Hippocampal formation (tissue), 2 donors: Measurements from ENCODE around the gene ATXN7L3.
A peak's percentile ranks its signal among the peaks of the same experiment; 100 is the strongest.

Source experiments
- DNase-seq, 2 donors: peaks; one replicate each; lab custom pipeline; 2025; lab: John Stamatoyannopoulos, UW

Gene ATXN7L3

GRCh38 chr17:44200478-44201155, 933 bp upstream of the ATXN7L3 start:
- no peak for DNase-seq

- no peak for DNase-seq
Observed at GRCh38 chr17:44198721-44199552, 747 bp downstream of the ATXN7L3 start.

DNA sequence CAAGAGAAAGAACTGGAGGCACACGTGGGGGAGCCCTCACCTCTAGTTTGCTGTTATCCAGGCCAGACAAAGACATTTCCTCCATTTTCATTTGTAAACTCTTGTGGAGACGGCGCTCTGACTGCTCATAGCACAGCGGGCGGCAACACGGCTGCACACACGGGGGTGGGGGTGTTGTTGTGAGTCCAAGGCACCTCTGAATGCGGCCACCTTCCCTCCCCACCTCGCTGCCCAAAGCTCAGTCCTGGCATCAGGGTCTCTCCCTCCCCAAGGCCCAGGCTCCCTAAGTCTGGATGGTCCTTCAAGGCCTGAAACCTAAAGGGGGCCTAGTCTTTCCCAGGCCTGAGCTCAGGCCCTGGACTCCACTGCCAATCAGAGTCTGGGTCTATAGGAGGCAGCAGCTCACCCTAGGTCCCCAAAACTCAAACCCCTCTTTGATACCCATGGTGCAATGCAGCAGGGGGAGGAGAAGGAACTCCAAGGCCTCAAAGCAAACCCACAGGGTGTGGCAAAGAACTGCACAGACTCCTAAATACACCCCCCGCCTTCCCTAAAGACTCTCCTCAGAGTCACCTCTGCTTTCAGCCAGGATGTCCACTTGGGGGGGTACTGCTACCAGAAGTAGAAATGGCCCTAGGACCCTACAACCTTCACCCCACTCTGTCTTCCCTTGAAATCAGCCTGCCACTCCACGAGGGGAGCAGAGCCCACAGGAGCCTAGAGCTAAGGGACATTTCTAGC, 1.5 kb downstream of the ATXN7L3 start:
- DNase-seq, result no peak

- no peak for DNase-seq
Observed at GRCh38 chr17:44197107-44197506, 2.6 kb downstream of the ATXN7L3 start.

DNA sequence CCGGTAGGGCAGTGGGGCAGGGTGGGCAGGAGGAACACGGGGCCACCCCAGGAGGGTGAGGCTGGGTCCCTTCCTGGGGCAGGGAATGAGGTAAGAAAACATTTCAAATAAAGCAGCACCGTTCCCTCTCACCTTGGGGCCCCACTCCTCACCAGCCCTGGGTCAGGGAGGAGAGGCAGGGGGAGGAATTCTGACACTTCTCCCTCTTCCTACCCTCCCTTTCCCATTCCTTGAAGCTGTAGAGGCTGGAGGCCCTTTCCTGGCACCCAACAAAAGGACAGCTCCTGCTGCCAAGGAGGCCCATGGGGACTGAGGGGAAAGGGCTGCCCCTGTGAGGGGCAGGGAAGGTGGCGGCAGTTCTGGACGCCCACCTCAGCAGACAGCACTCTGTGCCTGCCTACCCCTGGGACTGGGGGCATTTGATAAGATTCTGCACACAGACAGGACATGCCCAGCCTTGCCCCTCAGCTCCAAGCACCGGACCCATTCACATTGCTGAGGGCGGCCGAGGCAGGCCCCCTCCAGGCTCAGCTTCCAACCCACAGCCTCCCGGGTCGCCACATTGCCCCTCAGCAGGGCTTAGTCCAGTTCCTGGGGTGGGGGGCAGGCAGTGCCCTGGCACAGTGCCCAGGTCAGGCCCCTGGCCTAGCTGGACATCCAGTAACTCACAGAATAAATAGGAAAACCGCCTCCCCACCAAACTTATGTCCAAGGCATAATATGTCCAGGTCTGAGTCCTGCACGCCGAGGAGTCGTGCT, 6.2 kb downstream of the ATXN7L3 start:
- no peak for DNase-seq

DNA sequence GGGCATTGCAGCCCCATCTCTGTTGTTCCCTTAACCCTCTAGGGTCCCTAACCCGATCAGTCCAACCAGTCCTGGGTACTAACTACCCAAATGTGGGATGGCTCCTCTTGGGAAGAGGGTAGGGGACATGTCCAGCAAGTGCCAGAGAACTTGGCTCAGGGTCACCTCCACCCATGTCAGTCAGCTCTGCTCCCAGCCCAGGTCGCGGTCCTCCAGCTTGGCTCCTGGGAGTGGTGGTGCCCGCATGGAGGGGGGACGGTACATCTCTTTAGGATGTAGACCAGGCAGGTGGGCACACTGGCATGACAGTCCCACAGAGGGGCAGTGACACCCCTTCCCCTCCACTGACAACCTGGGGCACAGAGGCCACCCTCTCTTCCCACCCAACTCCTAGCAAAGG, 6.9 kb downstream of the ATXN7L3 start:
- DNase-seq, result no peak

- DNase-seq, result no peak
Observed at GRCh38 chr17:44191941-44192496, 7.7 kb downstream of the ATXN7L3 start.

DNA sequence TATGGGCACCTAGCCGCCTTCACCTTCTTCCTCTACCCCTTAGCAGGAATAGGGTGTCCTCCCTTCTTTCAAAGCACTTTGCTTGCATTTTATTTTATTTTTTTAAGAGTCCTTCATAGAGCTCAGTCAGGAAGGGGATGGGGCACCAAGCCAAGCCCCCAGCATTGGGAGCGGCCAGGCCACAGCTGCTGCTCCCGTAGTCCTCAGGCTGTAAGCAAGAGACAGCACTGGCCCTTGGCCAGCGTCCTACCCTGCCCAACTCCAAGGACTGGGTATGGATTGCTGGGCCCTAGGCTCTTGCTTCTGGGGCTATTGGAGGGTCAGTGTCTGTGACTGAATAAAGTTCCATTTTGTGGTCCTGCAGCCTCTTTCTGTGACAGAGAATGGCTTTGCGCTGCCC, 8.3 kb downstream of the ATXN7L3 start:
- DNase-seq, result no peak

- no peak for DNase-seq
Observed at GRCh38 chr17:44190481-44190880, 9.2 kb downstream of the ATXN7L3 start.

DNA sequence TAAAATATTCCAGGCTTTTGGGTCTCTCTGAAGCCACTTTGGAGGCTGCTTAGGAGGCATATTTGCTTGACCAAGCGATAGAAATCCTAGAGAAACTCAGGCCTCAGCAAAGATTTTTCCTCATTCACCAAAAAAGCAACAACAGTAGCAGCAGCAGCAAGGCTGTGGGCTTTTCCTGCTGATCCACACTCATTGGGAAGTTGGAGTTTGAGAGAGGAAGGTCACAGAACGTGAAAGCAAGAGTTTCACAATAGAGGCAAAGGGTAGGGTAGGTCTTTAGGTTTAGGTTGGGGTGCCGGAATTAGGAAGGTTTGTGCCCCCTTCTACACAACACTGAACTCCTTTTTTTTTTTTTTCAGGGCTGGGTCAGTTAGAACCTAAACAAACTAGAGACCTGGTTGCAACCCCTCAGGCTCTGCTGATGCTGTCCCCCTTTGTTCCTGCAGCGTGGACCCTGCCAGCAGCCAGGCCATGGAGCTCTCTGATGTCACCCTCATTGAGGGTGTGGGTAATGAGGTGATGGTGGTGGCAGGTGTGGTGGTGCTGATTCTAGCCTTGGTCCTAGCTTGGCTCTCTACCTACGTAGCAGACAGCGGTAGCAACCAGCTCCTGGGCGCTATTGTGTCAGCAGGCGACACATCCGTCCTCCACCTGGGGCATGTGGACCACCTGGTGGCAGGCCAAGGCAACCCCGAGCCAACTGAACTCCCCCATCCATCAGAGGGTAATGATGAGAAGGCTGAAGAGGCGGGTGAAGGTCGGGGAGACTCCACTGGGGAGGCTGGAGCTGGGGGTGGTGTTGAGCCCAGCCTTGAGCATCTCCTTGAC, 10.9 kb downstream of the ATXN7L3 start:
- DNase-seq, result no peak

GRCh38 chr17:44187131-44187899, 12.4 kb downstream of the ATXN7L3 start:
- DNase-seq, result peak in 1 of 2 donors; percentile 86

- peak; percentile 98 to 100 for DNase-seq
Observed at GRCh38 chr17:44186307-44187130, 13.2 kb downstream of the ATXN7L3 start, which contains the start of gene TMUB2. Gene TMUB2, plus strand, starts transcription at chr17:44186972. Its CDS starts 737 bp downstream, at chr17:44187709.

DNA sequence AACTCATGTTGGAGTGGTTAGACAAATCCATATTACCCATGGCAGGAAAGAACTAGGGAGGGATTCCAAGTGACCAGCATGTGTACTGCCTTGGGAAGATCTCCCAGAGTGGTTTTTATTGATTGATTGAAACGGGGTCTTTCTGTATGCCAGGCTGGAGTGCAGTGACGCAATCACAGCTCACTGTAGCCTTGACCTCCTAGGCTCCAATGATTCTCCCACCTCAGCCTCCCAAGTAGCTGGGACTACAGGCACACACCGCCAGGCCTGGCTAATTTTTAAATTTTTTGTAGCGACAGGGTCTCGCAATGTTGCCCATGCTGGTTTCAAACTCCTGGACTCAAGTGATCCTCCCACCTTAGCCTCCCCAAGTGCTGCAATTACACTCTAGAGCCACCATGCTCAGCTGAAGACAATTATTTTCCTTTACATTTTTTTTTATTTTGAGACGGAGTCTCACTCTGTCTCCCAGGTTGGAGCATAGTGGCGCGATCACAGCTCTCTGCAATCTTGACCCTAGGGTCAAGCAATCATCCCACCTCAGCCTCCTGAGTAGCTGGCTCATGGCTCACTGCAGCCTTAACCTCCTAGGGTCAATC, 15.4 kb downstream of the ATXN7L3 start:
- no peak for DNase-seq

GRCh38 chr17:44183024-44183423, 16.7 kb downstream of the ATXN7L3 start:
- no peak for DNase-seq

DNA sequence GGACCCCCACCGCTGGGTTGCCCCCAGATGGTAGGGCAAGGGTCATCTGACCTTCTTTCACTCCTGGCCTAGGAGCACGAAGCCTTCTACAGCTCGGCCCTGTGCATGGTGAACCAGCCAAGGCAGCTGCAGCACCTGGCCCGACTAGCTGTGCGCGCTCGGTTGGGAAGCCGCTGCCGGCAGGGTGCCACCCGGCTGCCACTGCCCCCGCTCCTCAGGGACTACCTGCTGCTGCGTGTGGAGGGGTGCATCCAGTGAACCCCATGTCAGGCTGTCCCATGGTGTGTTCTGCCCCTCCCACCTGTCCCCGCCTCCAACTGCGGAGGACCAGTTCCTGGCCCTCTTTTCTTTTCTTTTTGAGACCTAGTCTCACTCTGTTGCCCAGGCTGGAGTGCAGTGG, 21.6 kb downstream of the ATXN7L3 start:
- DNase-seq, result no peak

GRCh38 chr17:44177640-44178039, 22.0 kb downstream of the ATXN7L3 start:
- DNase-seq, result no peak

DNA sequence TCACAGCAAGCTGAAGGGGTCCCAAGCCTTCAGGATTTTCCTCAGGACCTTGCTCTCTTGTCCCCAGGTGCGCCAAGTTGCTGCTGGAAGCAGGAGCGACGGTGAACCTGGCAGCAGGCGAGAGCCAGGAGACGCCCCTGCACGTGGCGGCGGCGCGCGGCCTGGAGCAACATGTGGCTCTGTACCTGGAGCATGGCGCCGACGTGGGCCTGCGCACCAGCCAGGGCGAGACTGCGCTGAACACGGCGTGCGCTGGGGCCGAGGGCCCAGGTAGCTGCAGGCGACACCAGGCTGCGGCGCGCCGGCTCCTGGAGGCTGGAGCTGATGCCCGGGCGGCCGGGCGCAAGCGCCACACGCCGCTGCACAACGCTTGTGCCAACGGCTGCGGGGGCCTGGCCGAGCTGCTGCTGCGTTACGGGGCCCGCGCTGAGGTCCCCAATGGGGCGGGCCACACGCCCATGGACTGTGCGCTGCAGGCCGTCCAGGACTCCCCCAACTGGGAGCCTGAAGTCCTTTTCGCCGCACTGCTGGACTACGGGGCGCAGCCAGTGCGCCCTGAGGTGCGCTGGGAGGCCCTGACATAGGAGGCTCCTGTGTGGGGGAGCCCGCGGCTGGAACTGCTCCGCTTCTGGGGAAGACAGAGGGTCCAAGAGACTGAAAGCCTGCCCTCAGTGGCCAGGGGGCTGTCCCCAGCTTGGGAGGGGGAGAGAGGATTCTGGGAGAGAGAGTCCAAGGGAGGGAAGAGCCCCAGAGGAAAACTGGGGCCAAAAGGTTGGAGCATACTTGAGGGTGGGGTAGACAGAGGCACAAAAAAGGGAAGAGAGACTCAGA, 22.8 kb downstream of the ATXN7L3 start:
- DNase-seq, result no peak

DNA sequence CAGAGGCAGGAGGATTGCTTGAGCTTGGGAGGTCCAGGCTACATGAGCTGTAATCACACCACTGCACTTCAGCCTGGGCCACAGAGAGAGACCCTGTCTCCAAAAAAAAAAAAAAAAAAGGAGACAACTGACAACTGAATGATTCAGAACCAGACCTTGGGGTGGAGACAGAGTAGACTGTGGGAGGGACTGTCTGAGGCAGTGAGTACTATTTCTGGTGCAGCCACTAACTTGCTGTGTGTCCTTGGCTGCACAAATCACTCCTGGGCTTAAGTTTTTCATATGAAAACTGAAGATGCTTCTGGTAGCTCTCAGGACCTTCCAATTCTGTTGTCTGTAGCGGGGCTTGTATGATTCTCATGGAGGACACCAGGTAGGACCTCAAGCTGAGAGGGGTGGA, 23.4 kb downstream of the ATXN7L3 start:
- DNase-seq, result no peak
